Tibial nerve (tissue), 4 donors: ENCODE measurements around the gene FCAR. TPM values are rescaled to one million over a fixed set of nuclear protein-coding genes. Genes with fewer than 3 reads are reported as not detected.
"Not testable (repeated sequence)": the region's sequence is repeated elsewhere in the genome, so short reads cannot be mapped to it uniquely, and the experiment has no call there.

Experiments
- DNase-seq, 2 donors: peaks; one replicate each; pipeline ENCODE4 v3.0.0-alpha.2; 2019; ENCODE audit warnings: low spot score in 2 of 2
- H3K27ac ChIP-seq, 4 donors: fragments of 200-600 bp; sonication (generic) in 3 of 4; one replicate each; pipeline ENCODE4 v1.5.1; 2017 to 2019; ENCODE audit warnings: mild to moderate bottlenecking in 1 of 4
- H3K27me3 ChIP-seq, 2 donors: fragments of 200-600 bp; sonication (generic) in 1 of 2; one replicate each; pipeline versions ENCODE4 v1.5.1 to v1.6.0; 2017 to 2019
- H3K36me3 ChIP-seq, 3 donors: fragments of 200-600 bp; sonication (generic); one replicate each; pipeline ENCODE4 v1.5.1; 2018 to 2019
- H3K4me1 ChIP-seq, 4 donors: fragments of 200-600 bp; sonication (generic) in 3 of 4; one replicate each; pipeline ENCODE4 v1.5.1; 2017 to 2019
- H3K4me3 ChIP-seq, 4 donors: fragments of 200-600 bp; sonication (generic) in 3 of 4; one replicate each; pipeline ENCODE4 v1.5.1; 2017 to 2019; ENCODE audit warnings: mild to moderate bottlenecking in 1 of 4, moderate library complexity in 1 of 4
- H3K9me3 ChIP-seq, 4 donors: fragments of 200-600 bp; sonication (generic) in 3 of 4; one replicate each; pipeline ENCODE4 v1.5.1; 2017 to 2019
- CTCF ChIP-seq, 5 experiments: fragments of 200-600 bp in 3 of 5; fragments of 450-650 bp in 2 of 5; sonication (generic) in 3 of 5; IDR thresholded peaks; one replicate each; pipeline ENCODE4 v1.5.1; 2016 to 2019; ENCODE audit warnings: antibody characterized with exemption in 5 of 5, mild to moderate bottlenecking in 3 of 5, moderate library complexity in 2 of 5
- EP300 ChIP-seq, 2 donors: sonication (generic); formaldehyde crosslinking; IDR thresholded peaks; one replicate each; pipeline ENCODE4 v1.6.1; 2017; ENCODE audit warnings: antibody characterized with exemption in 2 of 2, mild to moderate bottlenecking in 1 of 2
- POLR2A ChIP-seq, 2 donors: fragments of 450-650 bp; IDR thresholded peaks; one replicate each; pipeline ENCODE4 v1.6.1; 2017; ENCODE audit warnings: antibody characterized with exemption in 2 of 2, mild to moderate bottlenecking in 2 of 2, moderate library complexity in 2 of 2
- WGBS, 2 donors: methylation state at CpG; one replicate each; pipeline ENCODE4 v1.1.5; 2018; 5-methylcytosine and 5-hydroxymethylcytosine counted together
- total RNA-seq, 4 donors: library from RNA; depleted of rRNA; stranded (reverse); fragments of >200 nt; gene quantifications; one replicate each; pipeline ENCODE4 v1.1.0, GENCODE V29; 2016

The FCAR gene
- 1 to 10 TPM in 1 of 4 donors, not detected in 3; 2.1 TPM for total RNA-seq

DNA sequence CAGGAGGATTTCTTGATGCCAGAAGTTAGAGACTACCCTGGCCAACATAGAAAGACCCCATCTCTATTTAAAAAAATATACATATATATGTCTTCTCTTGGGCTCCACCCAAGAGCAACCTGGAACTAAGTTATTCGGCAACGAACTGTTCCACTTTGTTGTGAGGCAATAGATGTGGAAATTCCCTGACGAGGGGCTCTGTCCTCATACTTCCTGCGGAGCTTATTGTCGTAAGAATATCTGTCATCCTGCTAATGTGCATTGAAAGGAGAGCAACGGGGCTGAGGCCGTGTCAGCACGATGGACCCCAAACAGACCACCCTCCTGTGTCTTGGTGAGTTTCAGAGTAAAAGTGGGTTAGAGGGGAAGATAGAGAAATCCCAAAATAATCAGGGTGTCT lies at the start of gene FCAR:
FCAR (plus strand) TSS at position 246 of the 400 bp plus-strand sequence; CDS start at position 301, 55 bp downstream.
- peak in 1 of 2 donors; percentile 7 for DNase-seq
- H3K4me3 ChIP-seq, result no peak within 1 kb of the TSS
- TF ChIP-seq CTCF (IDR thresholded peaks at IDR 0.05) (no peak), EP300 (IDR thresholded peaks at IDR 0.05) (no peak), POLR2A (IDR thresholded peaks at IDR 0.05) (no peak)
- H3K4me1 ChIP-seq, result no peaks in the 10 kb centered on the region
- WGBS, 2 donors, result 71 to 76% methylated on average over 8 of the region's 8 CpGs
- no peak within 1 kb of the TSS for H3K27ac ChIP-seq
- peaks cover 0 to 11% (median 0%) of the 10 kb centered on the region in 4 donors for H3K9me3 ChIP-seq
- no peaks in the 10 kb centered on the region for H3K27me3 ChIP-seq
- no peaks in the 10 kb centered on the region for H3K36me3 ChIP-seq

DNA sequence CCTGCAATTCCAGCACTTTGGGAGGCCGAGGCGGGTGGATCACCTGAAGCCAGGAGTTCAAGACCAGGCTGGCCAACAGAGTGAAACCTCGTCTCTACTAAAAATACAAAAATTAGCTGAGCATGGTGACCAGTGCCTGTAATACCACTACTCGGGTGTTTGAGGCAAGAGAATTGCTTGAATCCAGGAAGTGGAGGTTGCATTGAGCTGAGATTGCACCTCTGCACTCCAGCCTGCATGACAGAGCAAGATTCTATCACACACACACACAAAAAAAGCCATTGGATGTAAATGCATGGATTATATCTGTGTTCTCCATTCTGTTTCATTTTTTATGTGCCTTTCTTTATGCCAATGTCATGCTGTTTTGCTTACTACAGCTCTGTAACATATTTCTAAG lies 49.6 kb upstream of the FCAR start:
- DNase-seq, H3K36me3 ChIP-seq, H3K4me3 ChIP-seq, H3K4me1 ChIP-seq, H3K9me3 ChIP-seq, H3K27ac ChIP-seq, H3K27me3 ChIP-seq: not testable (repeated sequence)
- 68 to 83% methylated on average over 4 of the region's 4 CpGs for WGBS, 2 donors

DNA sequence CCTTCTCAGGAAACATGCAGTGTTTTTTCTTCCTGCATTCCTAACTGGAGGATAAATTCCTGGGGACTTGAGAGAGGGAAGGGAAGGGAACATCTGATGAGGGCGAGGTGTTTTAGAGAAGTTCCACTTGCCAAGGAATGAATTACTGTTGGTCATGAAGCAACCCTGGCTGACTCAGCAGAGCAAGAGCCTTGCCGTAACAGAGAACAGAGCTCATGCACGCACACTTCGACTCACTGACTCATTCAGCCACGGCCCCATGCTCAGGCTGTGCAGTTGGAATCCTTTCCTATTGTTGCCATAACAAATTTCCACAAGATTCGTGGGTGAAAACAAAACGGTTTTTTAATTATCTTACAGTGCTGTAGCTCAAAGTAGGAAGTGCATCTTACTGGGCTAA lies 48.7 kb upstream of the FCAR start:
- H3K9me3 ChIP-seq, H3K4me3 ChIP-seq, H3K27ac ChIP-seq, H3K4me1 ChIP-seq, H3K36me3 ChIP-seq, DNase-seq, H3K27me3 ChIP-seq: not testable (repeated sequence)
- WGBS, 2 donors, result 54 to 65% methylated on average over 7 of the region's 7 CpGs

DNA sequence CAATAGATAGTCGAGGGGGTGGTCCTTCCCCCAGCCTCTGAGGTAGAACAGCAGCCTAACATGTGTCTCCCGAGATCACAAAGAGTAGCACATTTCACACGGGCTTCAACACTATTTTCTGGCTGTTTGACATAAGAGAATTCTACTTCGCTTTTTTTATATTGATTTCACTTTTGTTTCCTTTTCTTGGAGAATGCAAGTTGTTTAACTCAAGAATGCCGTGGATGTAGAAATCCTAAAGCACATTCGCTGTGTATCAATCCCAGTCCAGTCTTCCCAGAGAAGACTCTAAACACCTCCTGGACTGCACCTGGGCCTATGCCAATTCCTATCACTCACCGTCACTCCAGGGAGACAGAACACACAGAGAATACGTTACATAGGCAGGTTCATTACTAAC lies 46.0 kb upstream of the FCAR start:
- not testable (repeated sequence) for DNase-seq, H3K36me3 ChIP-seq, H3K27me3 ChIP-seq, H3K27ac ChIP-seq, H3K9me3 ChIP-seq, H3K4me1 ChIP-seq, H3K4me3 ChIP-seq
- WGBS, 2 donors, result 73 to 78% methylated on average over 8 of the region's 8 CpGs

DNA sequence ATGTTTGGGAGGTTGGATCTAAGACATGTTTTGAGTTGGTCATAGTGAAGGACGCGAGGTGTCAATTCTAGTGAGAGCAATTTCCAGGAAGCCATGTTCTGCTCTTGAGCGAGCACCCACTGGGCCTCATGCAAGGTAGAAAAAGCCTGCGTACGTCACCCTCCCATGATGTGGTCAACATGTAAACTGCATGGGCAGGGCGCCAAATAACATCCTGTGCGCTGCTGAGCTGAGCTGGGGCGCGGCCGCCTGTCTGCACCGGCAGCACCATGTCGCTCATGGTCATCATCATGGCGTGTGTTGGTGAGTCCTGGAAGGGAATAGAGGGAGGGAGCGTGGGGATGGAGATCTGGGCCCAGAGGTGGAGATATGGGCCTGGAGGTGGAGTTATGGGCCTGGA lies 41.5 kb upstream of the FCAR start, which contains the start of gene KIR2DS4:
KIR2DS4 (plus strand) TSS at position 181 of the 400 bp plus-strand sequence.
- H3K9me3 ChIP-seq, H3K4me1 ChIP-seq, DNase-seq, H3K27me3 ChIP-seq, H3K4me3 ChIP-seq, H3K27ac ChIP-seq, H3K36me3 ChIP-seq: not testable (repeated sequence)
- WGBS, 2 donors, result 81 to 90% methylated on average over 10 to 14 of the region's 14 CpGs

- DNase-seq, H3K9me3 ChIP-seq, H3K27me3 ChIP-seq, H3K27ac ChIP-seq, H3K4me1 ChIP-seq, H3K36me3 ChIP-seq, H3K4me3 ChIP-seq: not testable (repeated sequence)
- 84 to 91% methylated on average over 3 to 5 of the region's 5 CpGs for WGBS, 2 donors
These were observed 38.9 kb upstream of the FCAR start for GRCh38 chr19:54835126-54835525.

- H3K4me3 ChIP-seq, DNase-seq, H3K27ac ChIP-seq, H3K27me3 ChIP-seq, H3K36me3 ChIP-seq, H3K9me3 ChIP-seq, H3K4me1 ChIP-seq: not testable (repeated sequence)
- 38 to 58% methylated on average over 1 to 2 of the region's 2 CpGs for WGBS, 2 donors
These were observed 36.5 kb upstream of the FCAR start for GRCh38 chr19:54837522-54837921.

- H3K27ac ChIP-seq, result not testable (repeated sequence)
- 73 to 78% methylated on average over 7 to 8 of the region's 8 CpGs for WGBS, 2 donors
These were observed 30.9 kb upstream of the FCAR start for GRCh38 chr19:54843171-54843570.

GRCh38 chr19:54850061-54850640 lies 23.9 kb upstream of the FCAR start, which contains the start of gene KIR3DL2:
Gene KIR3DL2, plus strand, starts transcription at chr19:54850443. Its CDS starts 33 bp downstream, at chr19:54850476.
- not testable (repeated sequence) for H3K4me3 ChIP-seq, H3K9me3 ChIP-seq, H3K27me3 ChIP-seq, DNase-seq, H3K4me1 ChIP-seq, H3K27ac ChIP-seq, H3K36me3 ChIP-seq
- 85 to 87% methylated on average over 16 of the region's 16 CpGs for WGBS, 2 donors

More at GRCh38 chr19:54843171-54843570, 30.9 kb upstream of the FCAR start:
- not testable (repeated sequence) for DNase-seq, H3K36me3 ChIP-seq, H3K27me3 ChIP-seq, H3K4me1 ChIP-seq, H3K4me3 ChIP-seq, H3K9me3 ChIP-seq
